Activated CD4-positive, alpha-beta T cell treated with anti-CD3 and anti-CD28 coated beads, Interleukin-10, Interleukin-2, amounts not matched to agents 100 ng/mL and 50 ng/mL, durations not matched to agents 16 hours and 8 hours (primary cell): ENCODE data around the gene PRF1.
A peak's percentile ranks its signal among the peaks of the same experiment; 100 is the strongest.
"Not testable (repeated sequence)": the region's sequence is repeated elsewhere in the genome, so short reads cannot be mapped to it uniquely, and the experiment has no call there.

Source experiments
- DNase-seq: peaks from one replicate; pipeline ENCODE4 v3.0.0-alpha.2; 2020

The PRF1 gene

DNA sequence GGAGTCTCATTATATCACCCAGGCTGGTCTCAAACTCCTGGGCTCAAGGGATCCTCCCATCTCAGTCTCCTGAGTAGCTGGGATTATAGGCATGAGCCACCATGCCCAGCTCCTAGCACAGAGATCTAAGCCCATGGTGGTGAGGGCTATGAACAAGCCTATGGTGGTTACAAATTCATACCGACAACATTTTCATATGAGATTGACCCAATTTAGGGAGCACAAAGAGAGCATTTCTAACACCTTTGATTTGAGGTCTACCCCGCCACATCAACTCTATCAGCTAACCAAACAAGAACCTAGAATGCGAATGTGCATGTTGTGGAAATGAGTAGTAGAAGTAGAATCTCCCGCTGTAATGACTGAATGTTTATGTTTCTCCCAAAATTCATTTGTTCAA, 14.2 kb upstream of the PRF1 start:
- no peak for DNase-seq

DNA sequence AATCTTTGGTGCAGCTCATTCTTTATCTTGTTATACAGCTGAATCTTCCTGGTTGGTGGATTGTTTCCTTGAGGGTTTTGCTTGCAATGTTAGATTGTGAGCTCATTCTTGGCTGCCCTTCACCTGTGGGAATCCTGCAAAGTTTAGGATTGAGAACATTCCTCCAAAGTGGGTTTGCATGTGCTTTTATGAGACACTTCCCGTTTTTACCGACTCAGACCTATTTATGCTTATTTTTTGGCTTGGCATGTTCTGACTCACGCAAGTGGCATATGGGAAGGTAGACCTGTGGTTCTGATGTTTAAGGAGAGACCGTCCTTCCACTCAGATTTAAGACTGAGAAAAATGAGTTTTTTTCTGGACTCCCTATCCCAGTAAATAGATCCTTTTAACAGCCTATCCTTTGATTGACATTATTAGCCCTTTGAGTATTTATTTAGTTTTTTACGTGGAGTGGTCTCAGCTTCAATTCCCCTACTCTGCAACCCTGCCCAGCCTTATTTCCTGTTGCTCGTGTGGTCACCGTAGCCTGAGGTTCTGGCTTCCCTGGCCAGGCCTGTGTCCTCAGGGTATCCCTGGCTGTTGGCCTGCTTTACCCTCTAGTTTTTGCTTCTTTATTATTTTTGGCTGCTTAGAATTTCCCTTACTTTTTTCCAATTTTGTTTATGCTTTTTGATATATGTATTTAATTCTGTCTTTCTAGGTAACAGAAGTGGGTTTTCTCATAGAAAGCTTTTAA, 13.4 kb upstream of the PRF1 start:
- no peak for DNase-seq

DNA sequence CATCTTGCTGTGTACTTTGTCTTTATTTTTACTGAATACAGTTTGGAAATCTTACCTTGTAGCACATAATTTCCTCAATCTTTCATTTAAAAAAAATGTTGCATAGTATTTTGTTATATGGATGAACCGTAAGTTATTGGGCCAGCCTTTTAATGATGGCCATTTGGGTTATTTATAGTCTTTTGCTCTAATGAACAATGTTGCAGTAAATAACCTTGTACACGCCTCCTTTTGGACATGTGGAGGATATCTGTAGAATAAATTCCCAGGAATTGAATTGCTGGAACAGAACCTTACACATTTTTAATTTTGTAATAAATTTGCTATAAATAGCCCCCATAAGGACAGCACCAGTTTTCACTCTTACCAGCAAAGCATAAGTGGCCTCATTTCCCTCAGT, 12.7 kb upstream of the PRF1 start:
- no peak for DNase-seq

DNA sequence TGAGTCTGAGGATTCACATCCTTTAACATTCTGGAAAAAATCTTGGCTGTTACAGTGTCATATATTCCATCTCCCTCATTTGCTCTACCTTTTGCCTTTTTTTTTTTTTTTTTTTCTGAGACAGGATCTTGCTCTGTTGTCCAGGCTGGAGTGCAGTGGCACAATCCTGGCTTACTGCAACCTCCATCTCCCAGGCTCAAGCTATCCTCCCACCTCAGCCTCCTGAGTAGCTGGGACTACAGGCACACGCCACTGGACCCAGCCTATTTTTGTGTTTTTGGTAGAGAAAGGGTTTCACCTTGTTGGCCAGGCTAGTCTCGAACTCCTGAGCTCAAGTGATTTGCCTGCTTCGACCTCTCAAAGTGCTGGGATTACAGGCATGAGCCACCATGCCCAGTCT, 11.8 kb upstream of the PRF1 start:
- DNase-seq, result not testable (repeated sequence)

DNA sequence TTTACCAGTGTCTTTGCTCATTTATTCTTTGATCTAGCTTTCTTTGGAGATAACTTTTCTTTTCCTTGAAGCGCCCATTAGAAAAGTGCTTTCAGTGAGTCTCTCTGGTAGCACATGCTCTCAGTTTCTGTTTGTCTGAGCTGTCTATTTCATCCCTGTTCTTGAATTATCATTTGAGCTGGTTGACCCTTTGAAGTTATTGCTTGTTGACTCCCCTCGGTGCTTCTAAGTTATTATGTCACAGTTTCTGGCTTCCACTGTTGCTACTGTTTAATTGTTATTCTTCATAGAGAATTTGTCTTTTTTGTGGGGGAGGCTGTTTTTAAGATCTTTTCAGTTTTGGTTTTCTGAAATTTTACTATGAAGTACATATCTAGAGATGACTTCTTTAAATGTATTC, 11.4 kb upstream of the PRF1 start:
- DNase-seq, result peak; percentile 21

DNA sequence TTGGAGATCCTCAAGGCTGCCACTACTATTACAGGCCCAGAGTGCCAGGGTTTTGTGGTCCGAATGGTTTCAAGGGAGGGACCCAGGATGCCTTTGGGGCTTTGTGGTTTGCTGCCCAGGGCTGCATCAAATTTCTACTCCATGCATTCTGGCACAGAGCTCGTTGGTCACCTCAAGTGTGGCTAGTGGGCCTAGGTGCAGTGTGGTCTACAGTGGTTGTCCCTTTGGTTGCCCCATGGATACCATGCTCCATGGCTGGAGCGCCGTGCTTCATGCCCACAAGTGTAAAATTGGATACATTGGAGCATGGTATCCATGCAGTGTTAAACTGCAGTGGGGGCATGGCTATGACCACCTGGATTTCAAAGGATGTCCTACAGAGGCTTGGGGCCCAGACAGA, 5.4 kb upstream of the PRF1 start:
- no peak for DNase-seq

DNA sequence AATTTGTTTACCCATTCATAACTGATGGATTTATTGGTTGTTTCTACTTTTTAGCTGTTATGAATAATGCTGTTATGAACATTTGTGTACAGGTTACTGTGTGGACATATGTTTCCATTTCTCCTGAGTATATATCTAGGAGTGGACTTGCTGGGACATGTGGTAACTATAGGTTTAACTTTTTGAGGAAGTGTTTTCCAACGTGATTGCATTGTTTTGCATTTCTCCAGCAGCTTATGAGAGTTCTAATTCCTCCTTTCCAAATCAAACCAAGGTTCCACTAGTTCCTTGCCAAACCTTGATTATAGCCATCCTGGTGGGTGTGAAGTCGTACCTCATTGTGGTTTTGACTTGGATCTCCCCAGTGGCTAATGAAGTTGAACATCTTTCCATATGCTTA, 2.6 kb upstream of the PRF1 start:
- no peak for DNase-seq

DNA sequence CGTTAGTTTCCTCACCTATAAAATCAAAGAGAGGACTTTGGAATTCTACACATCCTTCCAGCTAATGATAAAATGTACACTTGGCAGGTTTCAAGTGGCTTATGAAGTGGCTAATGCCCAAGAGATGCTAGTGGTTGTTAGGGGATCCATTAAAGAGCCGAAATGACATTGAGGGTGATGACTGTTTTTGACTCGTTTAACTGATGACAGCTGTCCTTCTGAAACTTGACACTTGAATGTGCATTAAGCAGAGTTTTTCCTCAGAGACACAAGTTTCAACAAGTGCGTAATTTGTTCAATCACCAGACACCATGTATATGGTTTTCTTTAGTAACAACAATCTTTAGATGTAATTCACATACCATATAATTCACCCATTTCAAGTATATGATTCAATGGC, 1.6 kb upstream of the PRF1 start:
- no peak for DNase-seq

DNA sequence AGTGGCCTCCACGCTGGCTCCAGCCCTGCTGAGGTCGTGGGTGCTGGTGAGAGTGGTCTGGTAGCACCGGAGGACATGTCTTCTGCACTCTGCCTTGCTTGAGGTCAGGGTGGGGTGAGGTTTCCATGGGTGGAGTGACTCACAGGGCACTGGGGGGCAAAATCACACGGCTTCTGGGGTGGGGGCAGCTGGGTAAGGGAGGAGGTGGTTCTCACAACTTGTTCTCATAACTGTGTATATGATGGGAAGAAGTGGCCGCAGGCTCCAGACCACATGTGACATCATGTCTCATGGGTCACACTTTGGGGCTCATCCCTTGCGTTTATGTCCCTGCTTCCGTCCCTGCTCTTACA, 884 bp upstream of the PRF1 start:
- peak; percentile 34 for DNase-seq

DNA sequence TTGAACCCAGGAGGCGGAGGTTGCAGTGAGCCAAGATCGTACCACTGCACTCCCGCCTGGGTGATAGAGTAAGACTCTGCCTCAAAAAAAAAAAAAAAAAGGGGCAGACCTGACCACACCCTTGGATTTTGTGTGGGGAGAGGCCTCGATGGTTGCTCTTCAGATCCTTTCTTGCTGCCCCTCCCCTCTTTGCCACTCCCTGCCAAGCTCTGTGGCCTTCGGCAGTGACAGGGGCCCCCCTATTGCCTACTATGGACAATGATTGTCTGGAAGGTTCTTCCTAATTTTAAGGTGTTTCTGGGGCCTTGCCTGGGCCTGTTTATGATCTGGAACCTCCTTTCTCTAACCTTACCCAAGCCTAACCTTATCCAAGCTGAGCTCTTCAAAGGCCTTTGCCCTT, 795 bp downstream of the PRF1 start:
- DNase-seq, result no peak

DNA sequence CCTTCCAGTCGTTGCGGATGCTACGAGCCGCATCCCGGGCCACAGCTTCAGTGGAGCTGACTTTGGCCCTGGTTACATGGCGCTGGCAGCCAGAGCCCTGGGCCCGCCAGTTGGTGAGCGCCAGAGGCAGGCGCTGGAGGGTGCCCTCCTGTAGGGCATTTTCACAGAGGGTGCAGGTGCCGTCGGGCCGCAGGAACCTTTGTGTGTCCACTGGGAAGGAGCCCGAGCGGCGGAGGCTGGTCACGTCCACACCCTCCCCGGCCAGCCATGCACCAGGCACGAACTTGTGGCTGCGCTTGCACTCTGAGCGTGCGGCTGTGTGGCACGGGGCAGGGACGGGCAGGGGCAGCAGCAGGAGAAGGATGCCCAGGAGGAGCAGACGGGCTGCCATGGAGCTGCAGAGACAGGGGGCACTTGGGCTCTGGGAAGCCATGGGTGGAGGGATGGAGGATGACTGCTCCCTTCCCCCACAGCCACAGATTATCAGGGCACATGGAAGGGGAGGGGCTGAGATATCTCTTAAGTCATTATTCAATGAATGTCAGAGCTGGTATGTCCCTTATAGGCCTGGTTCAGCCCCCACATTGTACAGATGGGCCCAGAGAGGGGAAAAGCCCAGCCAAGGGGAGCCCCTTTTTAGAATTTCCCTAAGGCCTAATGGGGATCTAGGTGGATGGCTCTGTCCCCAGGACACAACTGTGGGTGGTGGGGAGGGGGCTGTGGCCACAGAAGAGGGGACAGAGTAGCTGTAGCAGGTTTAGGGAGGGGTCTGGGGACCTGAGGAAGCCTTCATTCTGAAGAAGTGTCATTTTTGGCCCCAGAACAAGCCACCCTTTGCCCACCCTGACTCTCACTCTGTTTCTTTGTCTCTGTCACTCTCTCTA, 1.8 kb downstream of the PRF1 start:
- DNase-seq, result no peak

DNA sequence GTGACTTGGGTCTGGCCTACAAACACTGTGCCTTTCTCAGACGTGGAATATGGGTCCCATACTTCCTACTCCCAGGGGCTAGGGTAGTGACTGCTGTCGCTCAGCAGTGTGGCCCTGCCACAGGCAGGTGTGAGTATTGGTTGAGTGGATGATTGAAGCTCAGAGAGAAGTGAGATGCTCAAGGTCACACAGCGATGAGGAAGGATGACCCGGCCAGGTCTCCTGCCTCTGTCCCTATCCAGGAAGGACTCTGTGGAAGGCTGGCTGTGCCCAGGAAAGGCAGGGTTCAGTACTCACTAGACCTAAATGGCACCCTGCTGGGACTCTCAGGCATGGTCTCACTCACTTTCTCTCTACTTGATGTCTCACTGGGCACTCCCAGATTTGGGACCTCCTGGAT, 2.8 kb downstream of the PRF1 start:
- DNase-seq, result no peak

DNA sequence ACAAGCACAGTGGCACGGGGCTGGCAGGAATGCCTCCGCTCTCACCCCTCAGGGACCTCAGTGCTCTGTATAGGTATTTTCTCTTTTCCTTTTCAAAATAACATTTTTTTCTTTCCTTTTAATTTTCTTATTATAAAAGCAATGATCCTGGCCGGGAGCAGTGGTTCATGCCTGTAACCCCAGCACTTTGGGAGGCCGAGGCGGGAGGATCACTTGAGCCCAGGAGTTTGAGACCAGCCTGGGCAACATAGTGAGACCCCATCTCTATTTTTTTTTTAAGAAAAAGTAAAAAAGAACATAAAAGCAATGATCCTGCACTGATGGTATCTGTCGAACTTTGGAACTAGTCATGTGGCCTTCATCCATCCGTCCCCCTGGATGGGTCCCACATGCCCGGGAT, 3.2 kb downstream of the PRF1 start:
- DNase-seq, result no peak

DNA sequence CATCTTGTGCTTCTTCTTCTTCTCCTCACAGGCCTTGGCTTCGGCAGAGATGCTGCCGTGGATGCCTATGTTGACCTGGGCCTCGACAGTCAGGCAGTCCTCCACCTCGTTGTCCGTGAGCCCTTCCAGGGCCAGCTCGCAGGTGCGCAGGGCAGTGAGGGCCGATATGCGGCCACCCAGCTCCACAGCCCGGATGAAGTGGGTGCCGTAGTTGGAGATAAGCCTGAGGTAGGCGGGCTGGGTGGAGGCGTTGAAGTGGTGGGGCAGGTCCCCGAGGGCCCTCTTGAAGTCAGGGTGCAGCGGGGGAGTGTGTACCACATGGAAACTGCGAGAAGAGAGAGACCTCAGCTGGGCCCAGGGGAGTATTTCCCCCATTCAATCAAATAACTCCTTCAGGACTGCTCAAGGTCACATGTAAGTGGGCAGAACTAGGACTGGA, 3.7 kb downstream of the PRF1 start:
- no peak for DNase-seq

DNA sequence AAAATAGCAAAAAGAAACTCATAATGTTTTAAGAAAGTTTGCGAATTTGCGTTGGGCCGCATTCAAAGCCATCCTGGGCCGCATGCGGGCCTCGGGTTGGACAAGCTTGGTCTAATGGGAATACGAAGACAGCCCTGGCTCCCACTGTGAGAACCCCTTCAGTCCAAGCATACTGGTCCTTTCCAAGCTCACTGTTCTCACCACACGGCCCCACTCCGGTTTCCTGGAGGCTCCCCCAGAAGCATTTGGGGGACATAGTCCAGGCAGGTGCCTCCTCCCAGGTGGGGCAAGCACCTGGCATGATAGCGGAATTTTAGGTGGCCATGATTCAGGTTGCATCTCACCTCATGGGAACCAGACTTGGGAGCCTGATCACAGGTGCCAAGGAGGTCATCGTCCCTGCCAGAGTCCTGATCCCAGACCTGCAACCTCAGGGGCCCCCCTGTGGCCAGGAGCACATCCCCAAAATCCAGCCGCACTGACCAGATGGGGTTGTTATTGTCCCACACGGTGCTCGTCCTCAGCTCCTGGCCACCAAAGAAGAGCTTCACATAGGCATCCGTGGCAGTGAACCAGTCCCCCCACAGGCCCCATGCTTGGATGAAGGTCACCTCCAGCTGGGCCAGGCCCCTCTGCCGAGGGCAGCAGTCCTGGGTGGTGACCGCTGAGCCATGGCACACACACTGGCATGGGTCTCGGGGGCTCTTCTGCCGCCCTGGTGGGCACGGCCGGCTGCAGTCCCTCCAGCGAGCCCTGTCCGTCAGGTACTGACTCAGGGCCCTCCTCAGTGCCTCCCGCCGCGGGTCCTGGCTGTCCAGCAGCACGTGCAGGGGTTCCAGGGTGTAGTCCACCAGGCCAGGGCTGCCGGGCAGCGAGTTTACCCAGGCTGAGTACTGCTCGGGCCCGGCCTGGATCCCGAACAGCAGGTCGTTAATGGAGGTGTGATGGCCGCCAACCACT, 4.4 kb downstream of the PRF1 start:
- DNase-seq, result no peak

DNA sequence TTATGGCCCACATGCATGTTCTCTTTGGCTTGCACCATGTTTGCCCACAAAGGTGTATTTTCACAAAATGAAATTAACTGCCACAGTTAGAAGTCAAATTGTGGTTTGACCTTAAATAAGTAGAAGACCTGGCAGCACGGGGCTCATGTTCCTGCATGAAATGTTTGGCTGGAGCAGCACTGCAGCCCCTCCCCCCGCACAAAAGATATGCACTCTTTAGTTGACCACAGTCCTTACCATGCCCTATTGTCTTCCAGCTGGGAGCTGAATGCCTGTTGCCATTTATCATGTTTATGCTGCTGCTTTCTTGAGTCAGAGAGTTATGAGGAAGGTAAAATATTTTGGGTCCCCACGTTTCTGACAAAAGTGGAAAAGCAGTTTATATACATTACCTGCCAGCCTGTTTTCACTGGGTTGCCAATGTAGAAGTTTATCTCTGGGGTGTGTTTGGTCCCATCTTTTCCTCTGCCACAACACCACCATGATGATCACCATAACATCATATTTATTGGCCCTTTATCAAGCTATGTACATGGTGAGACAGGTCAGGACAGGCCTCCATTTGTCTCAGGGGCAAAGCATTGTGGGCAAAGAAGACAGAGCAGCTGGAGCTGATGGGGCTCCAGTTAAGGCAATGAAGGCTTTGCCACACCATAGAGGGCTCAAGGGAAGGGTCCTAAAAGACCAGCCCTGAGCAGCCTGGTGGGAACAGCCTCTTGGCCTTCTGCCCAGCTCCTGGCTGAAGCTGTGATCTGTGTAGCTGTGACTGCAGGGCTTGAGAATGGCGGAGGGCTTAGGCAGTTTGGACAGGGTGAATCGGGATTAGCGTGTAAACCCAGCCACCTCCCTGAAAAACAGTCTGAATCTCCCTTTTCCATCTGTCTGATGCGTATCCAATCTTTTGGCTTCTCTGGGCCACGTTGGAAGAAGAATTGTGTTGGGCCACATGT, 5.4 kb downstream of the PRF1 start:
- DNase-seq, result no peak

DNA sequence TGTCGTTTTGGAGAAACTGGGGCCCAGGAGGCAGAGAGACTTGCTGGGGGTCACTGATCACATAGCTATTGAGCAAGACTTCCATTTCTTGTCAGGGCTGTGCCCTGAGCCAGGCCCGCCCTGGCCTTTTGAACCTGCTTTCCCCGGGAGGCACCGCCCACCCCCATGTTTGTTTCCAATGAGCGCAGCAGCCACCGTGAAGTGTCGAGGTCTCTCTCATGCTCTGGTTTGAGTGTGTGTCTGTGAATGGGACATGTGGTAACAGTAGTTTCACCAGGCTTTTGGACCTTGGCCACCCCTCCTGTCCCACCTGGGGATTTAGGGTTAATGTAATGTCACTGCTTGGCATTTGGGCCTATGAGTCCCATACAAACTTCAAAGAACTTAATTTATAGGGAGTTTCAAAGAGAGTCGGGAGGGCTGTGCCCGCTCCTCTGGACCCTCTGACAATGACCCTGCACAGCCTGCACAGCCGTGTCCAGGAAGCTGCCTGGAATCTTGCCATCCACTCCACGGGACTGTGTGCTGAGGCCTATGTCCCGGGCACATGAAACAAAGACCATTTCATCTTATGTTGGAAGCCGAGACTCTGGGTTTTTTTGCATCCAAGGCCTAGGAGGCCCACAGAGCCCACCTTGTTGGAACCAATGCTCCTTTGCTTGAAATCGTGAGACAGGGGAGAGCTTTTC, 6.3 kb downstream of the PRF1 start:
- no peak for DNase-seq

DNA sequence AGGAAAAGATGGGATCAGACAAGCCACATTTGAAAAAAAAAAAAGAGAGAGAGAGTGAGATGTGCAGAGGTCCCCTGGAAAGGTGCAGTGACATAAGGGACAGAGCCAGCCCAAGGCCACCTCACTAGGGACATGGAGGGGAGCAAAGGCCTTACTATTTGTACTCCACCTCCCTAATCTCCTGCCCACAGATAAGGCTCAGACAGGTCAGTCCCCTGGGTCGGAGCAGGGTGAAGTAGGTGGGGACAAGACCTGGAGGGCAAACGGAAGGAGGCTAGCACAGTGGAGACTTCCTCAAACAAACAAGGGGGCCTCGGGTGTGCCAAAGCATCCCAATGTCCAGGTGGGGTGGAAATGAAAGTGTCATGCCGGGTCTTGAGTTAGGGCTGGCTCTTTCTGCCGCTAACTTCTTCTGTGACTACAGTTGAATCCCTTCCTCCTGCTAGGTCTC, 7.0 kb downstream of the PRF1 start:
- no peak for DNase-seq

DNA sequence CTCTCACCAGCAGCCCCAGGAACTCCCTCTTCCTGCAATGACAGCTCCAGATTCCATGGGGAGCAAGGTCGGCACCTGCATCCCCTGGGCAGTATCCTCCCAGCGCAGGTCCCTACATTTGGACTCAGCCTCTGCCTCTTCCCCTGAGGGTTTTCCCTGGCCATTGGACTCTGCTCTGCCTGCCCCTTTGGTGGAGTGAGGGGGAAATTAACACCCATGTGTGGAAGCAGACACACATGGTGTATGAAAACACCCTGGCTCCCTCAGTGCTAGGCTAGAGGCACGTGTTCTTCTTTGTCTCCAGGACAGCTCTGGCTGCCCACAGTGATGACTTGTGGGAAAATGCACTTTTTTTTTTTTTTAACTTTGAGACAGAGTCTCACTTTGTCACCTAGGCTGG, 8.4 kb downstream of the PRF1 start:
- no peak for DNase-seq

DNA sequence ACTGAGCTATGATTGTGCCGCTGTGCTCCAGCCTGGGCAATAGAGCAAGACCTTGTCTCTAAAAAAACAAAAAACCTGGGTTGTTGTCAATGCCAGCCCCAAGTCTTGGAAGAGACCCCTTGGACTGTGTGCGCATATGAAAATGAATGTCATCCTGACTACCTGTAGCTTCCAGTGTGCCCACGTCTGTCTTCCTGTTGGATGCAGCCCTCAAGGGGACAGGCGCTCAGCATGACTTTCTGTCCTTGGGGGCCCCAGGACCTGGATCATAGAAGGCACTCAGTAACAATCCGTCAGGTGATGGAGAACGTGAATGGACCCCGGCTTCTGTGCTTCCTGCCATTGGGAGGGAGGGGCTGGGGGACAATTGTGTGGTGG, 9.0 kb downstream of the PRF1 start:
- DNase-seq, result no peak

DNA sequence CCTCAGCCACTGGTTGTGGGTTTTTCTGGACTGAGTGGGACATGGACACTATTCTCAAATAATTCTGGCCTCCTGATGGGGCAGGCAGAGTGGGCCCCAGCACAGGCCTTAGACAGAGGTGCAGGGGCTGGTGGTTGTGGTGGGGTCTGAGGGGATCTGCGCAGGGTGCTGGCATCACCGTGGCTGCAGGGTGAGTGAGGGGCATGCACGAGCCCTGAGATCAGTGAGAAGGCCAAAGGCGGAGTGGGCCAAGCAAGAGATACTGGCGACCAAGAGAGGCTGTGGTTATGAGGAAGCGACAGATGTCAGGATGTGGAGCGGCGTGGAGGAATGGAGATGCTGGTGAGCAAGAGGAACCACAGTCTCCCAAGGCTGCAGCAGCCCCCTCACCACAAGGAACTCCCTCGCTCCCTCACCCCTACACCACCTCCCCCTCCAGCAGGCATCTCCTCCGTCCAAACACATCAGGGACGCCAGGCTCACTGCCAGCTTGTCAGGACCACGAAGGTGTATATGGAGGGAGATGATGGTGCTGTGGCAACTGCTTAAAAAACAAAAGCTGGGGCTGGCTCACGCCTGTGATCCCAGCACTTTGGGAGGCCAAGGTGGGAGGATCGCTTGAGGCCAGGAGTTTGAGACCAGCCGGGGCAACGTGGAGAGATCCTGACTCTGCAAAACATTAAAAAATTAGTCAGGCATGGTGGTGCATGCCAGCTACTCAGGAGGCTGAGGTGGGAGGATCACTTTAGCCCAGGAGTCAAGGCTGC, 9.6 kb downstream of the PRF1 start:
- no peak for DNase-seq
